ENCODE results near the gene MSANTD7.

DNA sequence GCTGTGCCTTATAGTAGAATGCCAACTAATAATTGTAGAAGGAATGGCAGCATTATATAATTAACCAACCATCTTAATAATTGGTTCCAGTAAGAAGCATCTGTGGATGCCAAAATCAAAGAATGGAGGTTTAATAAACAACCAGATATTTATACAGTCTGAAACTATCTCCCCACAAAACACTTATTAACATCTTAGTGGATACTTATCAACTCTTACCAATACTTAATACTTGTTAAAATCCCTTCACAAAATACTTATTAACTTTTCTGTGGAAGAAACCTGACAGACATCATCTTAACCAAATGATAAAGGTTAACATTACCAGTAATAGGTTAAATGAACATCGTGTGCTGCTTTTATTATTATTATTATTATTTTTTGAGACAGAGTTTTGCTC is 34.3 kb upstream of the MSANTD7 start:
- TF ChIP-seq, protein P1, sequence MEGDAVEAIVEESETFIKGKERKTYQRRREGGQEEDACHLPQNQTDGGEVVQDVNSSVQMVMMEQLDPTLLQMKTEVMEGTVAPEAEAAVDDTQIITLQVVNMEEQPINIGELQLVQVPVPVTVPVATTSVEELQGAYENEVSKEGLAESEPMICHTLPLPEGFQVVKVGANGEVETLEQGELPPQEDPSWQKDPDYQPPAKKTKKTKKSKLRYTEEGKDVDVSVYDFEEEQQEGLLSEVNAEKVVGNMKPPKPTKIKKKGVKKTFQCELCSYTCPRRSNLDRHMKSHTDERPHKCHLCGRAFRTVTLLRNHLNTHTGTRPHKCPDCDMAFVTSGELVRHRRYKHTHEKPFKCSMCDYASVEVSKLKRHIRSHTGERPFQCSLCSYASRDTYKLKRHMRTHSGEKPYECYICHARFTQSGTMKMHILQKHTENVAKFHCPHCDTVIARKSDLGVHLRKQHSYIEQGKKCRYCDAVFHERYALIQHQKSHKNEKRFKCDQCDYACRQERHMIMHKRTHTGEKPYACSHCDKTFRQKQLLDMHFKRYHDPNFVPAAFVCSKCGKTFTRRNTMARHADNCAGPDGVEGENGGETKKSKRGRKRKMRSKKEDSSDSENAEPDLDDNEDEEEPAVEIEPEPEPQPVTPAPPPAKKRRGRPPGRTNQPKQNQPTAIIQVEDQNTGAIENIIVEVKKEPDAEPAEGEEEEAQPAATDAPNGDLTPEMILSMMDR (IDR thresholded peaks at IDR 0.05), result no peak
- no peak for TF ChIP-seq POLR2A (IDR thresholded peaks at IDR 0.05; ENCODE audit: low read depth)
- no peak for TF ChIP-seq POLR2AphosphoS5 (IDR thresholded peaks at IDR 0.05)
- no peak for TF ChIP-seq EP300 (IDR thresholded peaks at IDR 0.05)

Measured in esophagus muscularis mucosa (tissue), 4 donors.